Measurements from ENCODE around the gene SHH.
"Not testable (repeated sequence)": the region's sequence is repeated elsewhere in the genome, so short reads cannot be mapped to it uniquely, and the experiment has no call there.

SHH gene

GRCh38 chr7:155818820-155819168 is 6.5 kb upstream of the SHH start:
- no peak for DNase-seq

GRCh38 chr7:155818154-155818819 is 6.0 kb upstream of the SHH start:
- no peak for DNase-seq

DNA sequence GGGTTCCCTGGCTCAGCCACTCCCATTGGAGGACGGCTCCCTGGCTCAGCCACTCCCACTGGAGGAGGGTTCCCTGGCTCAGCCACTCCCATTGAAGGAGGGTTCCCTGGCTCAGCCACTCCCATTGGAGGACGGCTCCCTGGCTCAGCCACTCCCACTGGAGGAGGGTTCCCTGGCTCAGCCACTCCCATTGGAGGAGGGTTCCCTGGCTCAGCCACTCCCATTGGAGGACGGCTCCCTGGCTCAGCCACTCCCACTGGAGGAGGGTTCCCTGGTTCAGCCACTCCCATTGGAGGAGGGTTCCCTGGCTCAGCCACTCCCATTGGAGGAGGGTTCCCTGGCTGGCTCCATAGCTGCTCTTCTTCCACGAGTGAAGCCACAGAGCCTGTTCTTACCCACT is 5.3 kb upstream of the SHH start:
- DNase-seq = not testable (repeated sequence)

GRCh38 chr7:155816996-155817395 is 4.7 kb upstream of the SHH start:
- DNase-seq = no peak

DNA sequence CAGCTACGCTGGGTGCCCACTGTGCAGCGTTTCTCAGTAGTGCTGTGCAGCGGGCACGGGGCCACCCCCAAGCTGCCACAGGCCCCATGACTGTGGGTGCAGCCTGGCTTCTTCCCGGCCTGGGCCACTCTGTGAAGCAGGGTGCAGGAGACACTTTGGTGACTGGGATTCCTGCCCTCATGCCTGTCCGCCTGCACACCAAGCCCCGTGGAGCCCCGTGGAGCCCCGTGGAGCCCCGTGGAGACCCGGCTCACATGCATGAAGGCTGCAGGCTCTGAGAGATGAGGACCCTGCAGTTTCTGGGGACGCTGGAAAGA is 3.9 kb upstream of the SHH start:
- no peak for DNase-seq

- no peak for DNase-seq
Measured at GRCh38 chr7:155815332-155816191, 3.3 kb upstream of the SHH start.

DNA sequence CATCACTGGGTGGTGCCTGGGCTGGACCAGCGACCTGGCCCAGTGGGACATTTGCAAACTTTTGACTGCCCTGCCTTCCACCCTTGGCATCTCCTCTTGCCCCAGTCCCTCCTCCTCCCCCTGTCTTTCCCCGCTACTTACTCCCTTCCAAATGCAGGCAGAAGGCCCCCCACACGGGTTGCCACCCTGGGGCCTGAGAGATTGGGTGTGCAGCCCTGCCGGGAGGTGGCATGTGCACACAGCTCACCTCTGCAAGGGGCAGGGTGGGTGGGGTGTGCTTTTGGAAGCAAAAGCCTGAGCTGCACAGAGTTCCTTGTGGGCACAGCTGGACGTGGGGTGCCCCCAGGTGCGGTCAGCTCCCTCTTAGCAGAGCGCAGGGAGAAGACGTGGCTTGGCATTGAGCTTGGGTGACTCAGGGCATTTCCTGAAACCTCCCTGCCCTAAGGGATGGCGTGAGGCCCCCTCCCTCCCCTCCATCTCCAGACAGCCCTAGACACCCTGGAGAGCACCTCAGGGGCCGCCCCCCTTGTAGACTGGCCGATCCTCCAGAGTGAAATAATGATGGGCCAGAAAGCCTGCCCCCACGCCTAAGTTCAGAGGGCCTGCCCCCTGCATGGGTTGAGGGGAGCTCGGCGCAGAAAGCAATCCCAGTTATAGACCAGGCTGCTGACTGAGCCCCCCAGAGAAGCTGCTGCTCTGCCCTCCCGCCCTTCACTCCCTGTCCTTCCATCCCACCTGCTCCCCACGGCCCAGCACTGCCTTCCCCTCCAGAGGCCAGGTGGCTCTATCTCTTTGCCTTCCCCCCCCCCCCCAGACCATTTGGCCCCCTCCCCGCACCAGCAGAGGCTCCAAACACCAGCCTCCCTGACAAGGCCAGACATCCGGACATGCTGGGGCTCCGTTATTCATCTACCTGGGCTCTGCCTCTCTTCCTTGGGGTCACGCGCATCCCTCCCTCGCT is 2.3 kb upstream of the SHH start:
- DNase-seq = no peak

- no peak for DNase-seq
Measured at GRCh38 chr7:155813546-155814315, 1.5 kb upstream of the SHH start.

DNA sequence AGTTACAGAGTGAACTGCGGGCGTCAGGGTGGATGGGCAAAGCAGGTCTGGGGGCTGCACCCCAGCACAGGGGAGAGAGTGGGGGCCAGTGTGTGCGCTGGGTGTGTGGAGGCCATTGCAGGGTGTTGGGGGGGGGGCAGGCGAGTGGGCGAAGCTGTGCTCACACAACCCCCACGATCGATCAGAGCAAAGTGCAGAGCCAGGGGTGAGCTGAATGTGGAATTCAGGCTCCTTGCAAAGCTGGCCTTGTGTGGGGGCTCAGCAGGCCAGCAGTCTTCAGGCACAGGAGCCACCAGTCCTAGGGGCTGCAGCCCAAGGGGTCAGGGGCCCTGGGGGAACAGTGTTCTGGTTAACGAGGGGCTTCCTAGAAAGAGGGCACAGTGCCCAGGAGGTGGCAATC is 862 bp upstream of the SHH start:
- DNase-seq = no peak

- no peak for DNase-seq
Measured at GRCh38 chr7:155811560-155811894, 736 bp downstream of the SHH start.

DNA sequence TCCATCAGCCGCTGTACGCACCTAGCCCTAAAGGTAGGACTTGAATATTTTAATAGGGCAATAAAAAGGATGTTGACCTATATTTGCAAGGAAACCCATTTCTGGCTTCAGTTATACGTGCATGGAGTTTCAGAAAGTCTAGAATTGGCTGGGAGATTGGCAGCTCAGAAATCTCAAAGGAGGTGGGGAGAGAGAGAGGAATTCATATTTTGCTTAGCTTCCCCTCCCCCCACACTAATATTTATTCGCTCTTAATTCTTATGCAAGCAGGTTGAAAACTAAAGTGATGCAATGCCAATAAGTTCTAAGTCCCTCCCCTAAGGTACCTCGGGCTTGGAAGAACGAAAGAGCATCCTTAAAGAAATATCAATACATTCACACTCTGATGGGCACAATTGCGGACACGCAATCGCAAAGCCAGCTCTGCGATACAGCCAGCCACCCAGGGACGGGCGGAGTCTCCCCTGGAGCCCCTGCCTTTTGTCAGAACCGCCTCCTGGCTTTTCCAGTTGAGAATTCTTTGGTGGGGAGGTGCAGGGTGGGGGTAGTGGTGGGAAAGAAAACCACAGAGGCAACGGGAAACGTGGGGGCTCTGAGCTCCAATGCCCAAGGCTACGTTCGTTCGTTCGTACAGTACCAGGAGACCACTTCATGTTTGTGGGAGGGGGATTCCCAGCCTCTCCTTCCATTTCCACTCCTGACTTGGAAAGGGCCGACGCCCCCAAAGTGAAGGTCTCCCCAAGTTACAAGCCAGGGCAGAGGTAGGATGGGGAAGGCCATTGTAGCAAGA is 1.3 kb downstream of the SHH start:
- no peak for DNase-seq

DNA sequence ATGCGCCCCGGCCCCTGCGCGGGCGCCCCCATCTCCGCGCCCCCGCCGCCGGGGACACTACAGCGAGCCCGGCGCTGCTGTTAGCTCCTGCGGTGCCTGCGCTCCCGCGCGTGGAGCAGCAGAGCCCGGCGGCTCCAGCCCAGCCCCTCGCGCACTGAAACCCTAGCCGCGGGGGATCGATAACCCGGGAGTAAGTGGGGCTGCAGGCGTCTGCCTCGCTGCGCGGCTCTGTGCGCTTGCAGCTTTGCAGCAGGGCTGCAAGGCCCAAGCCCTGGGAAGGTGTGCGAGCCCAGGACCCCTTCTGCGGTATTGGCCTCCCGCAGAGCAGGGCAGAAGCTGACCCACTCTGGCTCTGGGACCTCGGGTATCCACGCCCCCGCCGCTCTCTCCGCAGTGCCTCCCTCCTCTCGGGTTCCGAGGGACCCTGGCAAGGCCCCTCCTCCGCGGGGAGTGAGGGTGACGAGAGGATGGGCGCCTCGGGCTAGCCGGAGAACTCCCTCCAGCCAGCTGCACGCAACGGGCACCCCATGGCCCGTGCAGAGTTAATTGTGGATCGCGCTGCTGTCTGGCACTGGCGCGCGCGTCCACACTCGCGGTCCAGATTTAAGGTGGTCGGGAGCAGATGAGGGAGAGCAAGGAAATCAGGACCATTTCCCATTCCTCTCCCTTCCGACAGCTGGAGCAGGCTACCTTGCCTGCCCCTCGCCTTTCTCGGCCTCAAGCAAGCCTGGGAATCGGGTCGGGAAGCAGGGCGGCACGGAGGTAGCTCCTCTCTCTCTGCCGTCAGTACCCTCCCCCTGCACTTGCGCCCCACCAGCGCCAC is 2.1 kb downstream of the SHH start:
- no peak for DNase-seq

DNA sequence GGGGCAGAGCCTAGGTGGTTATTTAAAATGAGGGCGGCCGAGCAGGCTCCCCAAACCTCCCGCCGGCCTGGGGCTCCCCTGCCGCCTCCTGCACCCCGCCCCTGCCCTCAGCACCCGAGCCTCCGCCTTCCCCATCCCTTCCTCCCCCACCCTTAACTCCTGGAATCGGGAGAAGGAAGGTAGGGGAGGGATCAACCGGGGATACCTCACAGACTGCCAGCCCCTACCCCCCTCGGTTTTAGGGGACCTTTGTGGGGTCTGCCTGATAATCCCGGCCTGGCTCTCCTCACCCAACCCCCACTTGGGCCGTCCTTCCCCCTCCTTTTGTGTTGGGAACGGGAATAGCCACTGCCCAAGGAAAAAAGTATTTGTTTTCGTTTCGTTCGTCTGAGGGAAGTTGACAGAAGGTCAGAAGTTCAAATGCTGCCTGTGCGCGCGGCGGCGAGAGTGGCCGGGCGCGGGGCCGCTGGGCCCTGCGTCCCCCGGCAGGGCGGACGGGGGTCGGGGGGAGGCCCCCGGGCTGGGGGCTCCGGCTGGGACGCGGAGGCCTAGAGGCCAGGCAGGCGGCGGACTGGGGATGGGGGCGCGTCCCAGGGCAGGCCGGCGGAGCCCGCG is 2.8 kb downstream of the SHH start:
- no peak for DNase-seq

GRCh38 chr7:155808549-155809331 is 3.5 kb downstream of the SHH start:
- no peak for DNase-seq

DNA sequence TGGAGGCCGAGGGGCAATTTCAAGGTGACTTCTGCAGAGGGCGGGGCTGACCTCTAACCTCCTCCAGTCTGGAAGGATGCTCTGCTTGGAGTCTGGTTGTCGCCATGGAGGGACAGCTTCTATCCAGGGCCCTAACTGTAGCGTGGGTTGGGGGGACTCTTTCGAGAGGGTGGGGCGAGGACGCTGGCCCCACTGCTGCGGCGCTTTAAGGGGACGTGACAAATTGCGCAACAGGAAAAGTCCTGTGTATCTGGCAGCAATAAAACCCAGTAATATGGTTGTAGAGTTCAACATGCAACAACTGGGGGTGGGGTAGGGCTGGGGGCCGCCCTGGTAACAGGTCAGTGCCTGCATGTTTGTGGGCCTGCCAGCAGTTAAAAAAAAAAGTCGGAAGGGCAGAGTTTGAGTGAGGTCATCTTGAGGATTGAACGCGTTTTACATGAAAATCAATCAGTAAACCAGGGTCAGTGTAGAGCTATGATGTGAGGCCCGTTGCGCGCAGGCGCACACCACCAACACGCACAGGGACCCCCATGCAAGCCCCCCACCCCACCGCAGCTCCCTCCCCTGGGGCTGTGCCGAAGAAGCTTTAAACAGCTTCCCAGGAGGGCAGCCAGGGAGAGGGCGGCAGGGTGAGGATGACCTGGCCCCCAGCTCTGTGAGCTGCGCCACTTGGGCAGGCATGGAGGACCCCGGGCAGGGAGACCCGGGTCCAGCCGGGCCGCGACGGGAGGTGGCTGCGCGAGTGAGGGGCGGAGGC is 4.3 kb downstream of the SHH start:
- DNase-seq = no peak

GRCh38 chr7:155807065-155807671 is 5.1 kb downstream of the SHH start:
- no peak for DNase-seq

DNA sequence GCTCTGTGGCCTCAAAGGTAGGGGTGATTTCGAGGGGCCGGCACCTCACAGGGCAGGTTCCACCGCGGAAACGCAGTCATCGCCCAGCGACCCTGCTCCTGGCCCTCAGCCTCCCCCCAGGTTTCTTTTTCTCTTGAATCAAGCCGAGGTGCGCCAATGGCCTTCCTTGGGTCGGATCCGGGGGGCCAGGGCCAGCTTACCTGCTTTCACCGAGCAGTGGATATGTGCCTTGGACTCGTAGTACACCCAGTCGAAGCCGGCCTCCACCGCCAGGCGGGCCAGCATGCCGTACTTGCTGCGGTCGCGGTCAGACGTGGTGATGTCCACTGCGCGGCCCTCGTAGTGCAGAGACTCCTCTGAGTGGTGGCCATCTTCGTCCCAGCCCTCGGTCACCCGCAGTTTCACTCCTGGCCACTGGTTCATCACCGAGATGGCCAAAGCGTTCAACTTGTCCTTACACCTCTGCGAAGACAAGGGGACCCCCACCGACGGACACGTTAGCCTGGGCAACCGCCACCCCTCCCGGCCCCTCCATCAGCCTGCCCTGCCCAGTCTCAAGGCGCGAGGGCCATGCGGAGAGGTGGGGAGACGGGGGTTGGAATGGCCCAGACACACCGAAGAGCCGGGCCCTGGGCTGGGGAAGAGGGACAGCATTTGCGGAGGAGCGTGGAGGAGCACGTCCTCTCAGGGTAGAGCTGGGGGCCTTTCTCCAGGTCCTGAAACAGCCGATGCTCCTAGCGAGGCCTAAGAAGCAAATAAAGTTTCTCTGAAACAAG is 6.0 kb downstream of the SHH start:
- DNase-seq = no peak

DNA sequence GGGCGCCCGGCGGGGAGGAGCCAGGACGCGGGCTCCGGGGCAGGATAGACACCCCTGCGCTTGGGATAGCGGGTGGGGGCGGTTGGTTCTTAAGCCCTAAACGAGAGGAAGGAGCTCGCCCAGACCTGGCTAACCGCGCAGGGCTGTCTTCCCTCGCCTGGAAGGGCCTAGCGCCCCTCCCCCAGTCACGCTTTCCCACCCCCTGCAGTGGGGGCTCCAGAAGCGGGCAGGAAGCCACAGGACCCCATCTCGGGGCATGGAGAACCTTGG is 6.5 kb downstream of the SHH start:
- no peak for DNase-seq
